ENCODE measurements around the gene JMY.

The JMY gene

GRCh38 chr5:79285833-79286232 lies 49.9 kb downstream of the JMY start:
- Histone ChIP-seq H3K36me3 (ENCODE audit: control insufficient read depth in 2 of 2, insufficient read depth in 2 of 2, low read length in 2 of 2) (peaks cover 0 to under 1% of the 10 kb centered on the region in 2 donors), H3K9ac (ENCODE audit: low read depth in 1 of 2, low read length in 2 of 2) (no peak overlapping the region)

GRCh38 chr5:79287380-79287779 lies 51.4 kb downstream of the JMY start:
- peaks cover 2 to 8% of the 10 kb centered on the region in 2 donors for H3K36me3 ChIP-seq (ENCODE audit: control insufficient read depth in 2 of 2, insufficient read depth in 2 of 2, low read length in 2 of 2)
- H3K9ac ChIP-seq (ENCODE audit: low read depth in 1 of 2, low read length in 2 of 2) = no peak overlapping the region
- no peaks in the 10 kb centered on the region for H3K9me3 ChIP-seq (ENCODE audit: control insufficient read depth in 2 of 2, low read length in 2 of 2)
- no peaks in the 10 kb centered on the region for H3K27me3 ChIP-seq (ENCODE audit: control insufficient read depth in 2 of 2, insufficient read depth in 2 of 2, low read length in 2 of 2)
- H3K27ac ChIP-seq (ENCODE audit: low read depth in 2 of 2, low read length in 2 of 2) = no peak overlapping the region
- no peaks in the 10 kb centered on the region for H3K4me1 ChIP-seq (ENCODE audit: control insufficient read depth in 2 of 2, insufficient read depth in 2 of 2, low read length in 2 of 2)
- no peak overlapping the region for H3K4me3 ChIP-seq (ENCODE audit: low read length in 2 of 2)

More at GRCh38 chr5:79285833-79286232, 49.9 kb downstream of the JMY start:
- H3K4me3 ChIP-seq (ENCODE audit: low read length in 2 of 2) = no peak overlapping the region
- no peak overlapping the region for H3K27ac ChIP-seq (ENCODE audit: low read depth in 2 of 2, low read length in 2 of 2)
- no peaks in the 10 kb centered on the region for H3K27me3 ChIP-seq (ENCODE audit: control insufficient read depth in 2 of 2, insufficient read depth in 2 of 2, low read length in 2 of 2)
- no peaks in the 10 kb centered on the region for H3K4me1 ChIP-seq (ENCODE audit: control insufficient read depth in 2 of 2, insufficient read depth in 2 of 2, low read length in 2 of 2)
- H3K9me3 ChIP-seq (ENCODE audit: control insufficient read depth in 2 of 2, low read length in 2 of 2) = no peaks in the 10 kb centered on the region

GRCh38 chr5:79287907-79288306 lies 52.0 kb downstream of the JMY start:
- no peaks in the 10 kb centered on the region for H3K9me3 ChIP-seq (ENCODE audit: control insufficient read depth in 2 of 2, low read length in 2 of 2)
- H3K4me1 ChIP-seq (ENCODE audit: control insufficient read depth in 2 of 2, insufficient read depth in 2 of 2, low read length in 2 of 2) = no peaks in the 10 kb centered on the region
- no peak overlapping the region for H3K27ac ChIP-seq (ENCODE audit: low read depth in 2 of 2, low read length in 2 of 2)
- H3K4me3 ChIP-seq (ENCODE audit: low read length in 2 of 2) = no peak overlapping the region
- H3K9ac ChIP-seq (ENCODE audit: low read depth in 1 of 2, low read length in 2 of 2) = no peak overlapping the region
- peaks cover 5 to 8% of the 10 kb centered on the region in 2 donors for H3K36me3 ChIP-seq (ENCODE audit: control insufficient read depth in 2 of 2, insufficient read depth in 2 of 2, low read length in 2 of 2)
- H3K27me3 ChIP-seq (ENCODE audit: control insufficient read depth in 2 of 2, insufficient read depth in 2 of 2, low read length in 2 of 2) = no peaks in the 10 kb centered on the region

- Histone ChIP-seq H3K27me3 (ENCODE audit: control insufficient read depth in 2 of 2, insufficient read depth in 2 of 2, low read length in 2 of 2) (no peaks in the 10 kb centered on the region), H3K36me3 (ENCODE audit: control insufficient read depth in 2 of 2, insufficient read depth in 2 of 2, low read length in 2 of 2) (peaks cover 5 to 10% of the 10 kb centered on the region in 2 donors), H3K27ac (ENCODE audit: low read depth in 2 of 2, low read length in 2 of 2) (no peak overlapping the region), H3K4me3 (ENCODE audit: low read length in 2 of 2) (no peak overlapping the region), H3K9ac (ENCODE audit: low read depth in 1 of 2, low read length in 2 of 2) (no peak overlapping the region), H3K4me1 (ENCODE audit: control insufficient read depth in 2 of 2, insufficient read depth in 2 of 2, low read length in 2 of 2) (no peaks in the 10 kb centered on the region), H3K9me3 (ENCODE audit: control insufficient read depth in 2 of 2, low read length in 2 of 2) (no peaks in the 10 kb centered on the region)
Observed at GRCh38 chr5:79295029-79295428, 59.1 kb downstream of the JMY start.

- Histone ChIP-seq H3K36me3 (ENCODE audit: control insufficient read depth in 2 of 2, insufficient read depth in 2 of 2, low read length in 2 of 2) (peaks cover 9 to 22% of the 10 kb centered on the region in 2 donors), H3K9ac (ENCODE audit: low read depth in 1 of 2, low read length in 2 of 2) (no peak overlapping the region), H3K27me3 (ENCODE audit: control insufficient read depth in 2 of 2, insufficient read depth in 2 of 2, low read length in 2 of 2) (no peaks in the 10 kb centered on the region), H3K9me3 (ENCODE audit: control insufficient read depth in 2 of 2, low read length in 2 of 2) (no peaks in the 10 kb centered on the region), H3K4me1 (ENCODE audit: control insufficient read depth in 2 of 2, insufficient read depth in 2 of 2, low read length in 2 of 2) (no peaks in the 10 kb centered on the region), H3K4me3 (ENCODE audit: low read length in 2 of 2) (no peak overlapping the region), H3K27ac (ENCODE audit: low read depth in 2 of 2, low read length in 2 of 2) (no peak overlapping the region)
Observed at GRCh38 chr5:79297661-79298060, 61.7 kb downstream of the JMY start.

- H3K4me3 ChIP-seq (ENCODE audit: low read length in 2 of 2) = no peak overlapping the region
- H3K4me1 ChIP-seq (ENCODE audit: control insufficient read depth in 2 of 2, insufficient read depth in 2 of 2, low read length in 2 of 2) = no peaks in the 10 kb centered on the region
- H3K27ac ChIP-seq (ENCODE audit: low read depth in 2 of 2, low read length in 2 of 2) = no peak overlapping the region
- H3K27me3 ChIP-seq (ENCODE audit: control insufficient read depth in 2 of 2, insufficient read depth in 2 of 2, low read length in 2 of 2) = no peaks in the 10 kb centered on the region
- no peaks in the 10 kb centered on the region for H3K9me3 ChIP-seq (ENCODE audit: control insufficient read depth in 2 of 2, low read length in 2 of 2)
- H3K36me3 ChIP-seq (ENCODE audit: control insufficient read depth in 2 of 2, insufficient read depth in 2 of 2, low read length in 2 of 2) = peaks cover 9 to 31% of the 10 kb centered on the region in 2 donors
- no peak overlapping the region for H3K9ac ChIP-seq (ENCODE audit: low read depth in 1 of 2, low read length in 2 of 2)
Observed at GRCh38 chr5:79301046-79301712, 65.2 kb downstream of the JMY start.

- H3K9me3 ChIP-seq (ENCODE audit: control insufficient read depth in 2 of 2, low read length in 2 of 2) = no peaks in the 10 kb centered on the region
- peaks cover 9 to 43% of the 10 kb centered on the region in 2 donors for H3K36me3 ChIP-seq (ENCODE audit: control insufficient read depth in 2 of 2, insufficient read depth in 2 of 2, low read length in 2 of 2)
- H3K4me1 ChIP-seq (ENCODE audit: control insufficient read depth in 2 of 2, insufficient read depth in 2 of 2, low read length in 2 of 2) = no peaks in the 10 kb centered on the region
Observed at GRCh38 chr5:79302454-79302853, 66.5 kb downstream of the JMY start.

GRCh38 chr5:79305706-79306105 lies 69.8 kb downstream of the JMY start:
- Histone ChIP-seq H3K27me3 (ENCODE audit: control insufficient read depth in 2 of 2, insufficient read depth in 2 of 2, low read length in 2 of 2) (no peaks in the 10 kb centered on the region), H3K9me3 (ENCODE audit: control insufficient read depth in 2 of 2, low read length in 2 of 2) (no peaks in the 10 kb centered on the region), H3K4me3 (ENCODE audit: low read length in 2 of 2) (no peak overlapping the region), H3K9ac (ENCODE audit: low read depth in 1 of 2, low read length in 2 of 2) (no peak overlapping the region), H3K4me1 (ENCODE audit: control insufficient read depth in 2 of 2, insufficient read depth in 2 of 2, low read length in 2 of 2) (no peaks in the 10 kb centered on the region), H3K27ac (ENCODE audit: low read depth in 2 of 2, low read length in 2 of 2) (no peak overlapping the region), H3K36me3 (ENCODE audit: control insufficient read depth in 2 of 2, insufficient read depth in 2 of 2, low read length in 2 of 2) (peaks cover 4 to 36% of the 10 kb centered on the region in 2 donors)

More at GRCh38 chr5:79302454-79302853, 66.5 kb downstream of the JMY start:
- Histone ChIP-seq H3K9ac (ENCODE audit: low read depth in 1 of 2, low read length in 2 of 2) (no peak overlapping the region), H3K27ac (ENCODE audit: low read depth in 2 of 2, low read length in 2 of 2) (no peak overlapping the region), H3K4me3 (ENCODE audit: low read length in 2 of 2) (no peak overlapping the region), H3K27me3 (ENCODE audit: control insufficient read depth in 2 of 2, insufficient read depth in 2 of 2, low read length in 2 of 2) (no peaks in the 10 kb centered on the region)

GRCh38 chr5:79318935-79319614 lies 83.1 kb downstream of the JMY start:
- Histone ChIP-seq H3K9ac (ENCODE audit: low read depth in 1 of 2, low read length in 2 of 2) (no peak overlapping the region), H3K4me3 (ENCODE audit: low read length in 2 of 2) (no peak overlapping the region), H3K9me3 (ENCODE audit: control insufficient read depth in 2 of 2, low read length in 2 of 2) (no peaks in the 10 kb centered on the region), H3K27me3 (ENCODE audit: control insufficient read depth in 2 of 2, insufficient read depth in 2 of 2, low read length in 2 of 2) (no peaks in the 10 kb centered on the region), H3K36me3 (ENCODE audit: control insufficient read depth in 2 of 2, insufficient read depth in 2 of 2, low read length in 2 of 2) (peaks cover 27 to 29% of the 10 kb centered on the region in 2 donors), H3K4me1 (ENCODE audit: control insufficient read depth in 2 of 2, insufficient read depth in 2 of 2, low read length in 2 of 2) (no peaks in the 10 kb centered on the region), H3K27ac (ENCODE audit: low read depth in 2 of 2, low read length in 2 of 2) (no peak overlapping the region)

- H3K9me3 ChIP-seq (ENCODE audit: control insufficient read depth in 2 of 2, low read length in 2 of 2) = no peaks in the 10 kb centered on the region
- no peak overlapping the region for H3K27ac ChIP-seq (ENCODE audit: low read depth in 2 of 2, low read length in 2 of 2)
- no peak overlapping the region for H3K4me3 ChIP-seq (ENCODE audit: low read length in 2 of 2)
- H3K36me3 ChIP-seq (ENCODE audit: control insufficient read depth in 2 of 2, insufficient read depth in 2 of 2, low read length in 2 of 2) = no peaks in the 10 kb centered on the region
- H3K27me3 ChIP-seq (ENCODE audit: control insufficient read depth in 2 of 2, insufficient read depth in 2 of 2, low read length in 2 of 2) = no peaks in the 10 kb centered on the region
- no peak overlapping the region for H3K9ac ChIP-seq (ENCODE audit: low read depth in 1 of 2, low read length in 2 of 2)
- no peaks in the 10 kb centered on the region for H3K4me1 ChIP-seq (ENCODE audit: control insufficient read depth in 2 of 2, insufficient read depth in 2 of 2, low read length in 2 of 2)
Observed at GRCh38 chr5:79329453-79329852, 93.5 kb downstream of the JMY start.

All from mucosa of rectum (tissue), 2 donors.